IMR-90 (cell line): ENCODE measurements around the gene OXER1. TPM values are rescaled to one million over a fixed set of nuclear protein-coding genes. Genes with fewer than 3 reads are reported as not detected.

Experiments
- ATAC-seq: fragments of 200-7000 bp; cut with Tn5 transposase; 2 replicates; pipeline ENCODE4 v1.9.1; 2020; ENCODE audit warnings: low read depth, mild to moderate bottlenecking, moderate library complexity
- BruUV-seq: library from RNA; stranded (reverse); fragments of 400-500 nt; replicated peaks from 2 replicates; lab custom pipeline; 2021; lab: Mats Ljungman, UMichigan
- CTCF ChIA-PET: fragments of 300-600 bp; formaldehyde crosslinking; extraction: SDS; loops from one replicate; lab custom pipeline; 2021; ENCODE audit warnings: antibody characterized with exemption; lab: Yijun Ruan, JAX
- POLR2A ChIA-PET: fragments of 300-600 bp; sonication (Branson Sonifier 250); formaldehyde crosslinking; loops from one replicate; lab custom pipeline; 2022; ENCODE audit warnings: antibody characterized with exemption; ENCODE audit not compliant: unreplicated experiment; lab: Charles Lee
- DNase-seq: peaks from one replicate; pipeline ENCODE4 v3.0.0; 2013
- H2AFZ ChIP-seq: replicated peaks from 2 replicates; pipeline ENCODE3; 2013; ENCODE audit warnings: low read length, mild to moderate bottlenecking; ENCODE audit not compliant: poor library complexity
- H2AK5ac ChIP-seq: 2 replicates; pipeline ENCODE4 v1.6.1; 2013; ENCODE audit warnings: low read depth, low read length, inconsistent platforms
- H2AK9ac ChIP-seq: replicated peaks from 2 replicates; pipeline ENCODE3; 2013; ENCODE audit warnings: mild to moderate bottlenecking, low read depth, low read length, moderate library complexity; ENCODE audit not compliant: poor library complexity
- H2BK120ac ChIP-seq: 2 replicates; pipeline ENCODE4 v1.6.1; 2013; ENCODE audit warnings: low read depth, low read length, inconsistent platforms
- H2BK15ac ChIP-seq: 3 replicates; pipeline ENCODE4 v1.6.1; 2013; ENCODE audit warnings: low read depth, low read length, inconsistent platforms
- H2BK20ac ChIP-seq: 2 replicates; pipeline ENCODE4 v1.6.1; 2013; ENCODE audit warnings: low read depth, mild to moderate bottlenecking, inconsistent platforms, low read length, moderate library complexity
- H2BK5ac ChIP-seq: 2 replicates; pipeline ENCODE4 v1.6.1; 2013; ENCODE audit warnings: mild to moderate bottlenecking, low read depth, low read length, inconsistent platforms; ENCODE audit not compliant: poor library complexity, severe bottlenecking
- H3K14ac ChIP-seq: replicated peaks from 2 replicates; pipeline ENCODE4 v1.6.1; 2013; ENCODE audit warnings: low read depth, low read length, inconsistent platforms
- H3K18ac ChIP-seq: 2 replicates; pipeline ENCODE4 v1.6.1; 2013; ENCODE audit warnings: low read depth, low read length, control low read depth
- H3K23ac ChIP-seq: 2 replicates; pipeline ENCODE4 v1.6.1; 2013; ENCODE audit warnings: low read depth, low read length, inconsistent platforms
- H3K27ac ChIP-seq: 2 replicates; pipeline ENCODE4 v1.5.1; 2013; ENCODE audit warnings: mild to moderate bottlenecking, control low read depth, low read length; ENCODE audit not compliant: insufficient read depth
- H3K27me3 ChIP-seq: 2 replicates; pipeline ENCODE4 v1.6.1; 2013; ENCODE audit warnings: low read length; ENCODE audit not compliant: control insufficient read depth, insufficient read depth
- H3K36me3 ChIP-seq: 2 replicates; pipeline ENCODE4 v1.6.1; 2013; ENCODE audit warnings: low read length, mixed read lengths; ENCODE audit not compliant: control insufficient read depth, insufficient read depth
- H3K4ac ChIP-seq: 2 replicates; pipeline ENCODE4 v1.6.1; 2013; ENCODE audit warnings: low read depth, low read length, inconsistent platforms
- H3K4me1 ChIP-seq: 2 replicates; pipeline ENCODE4 v1.6.1; 2013; ENCODE audit warnings: low read length, mixed read lengths; ENCODE audit not compliant: control insufficient read depth, insufficient read depth
- H3K4me2 ChIP-seq: 2 replicates; pipeline ENCODE4 v1.6.1; 2013; ENCODE audit warnings: low read depth, mild to moderate bottlenecking, control low read depth, low read length, moderate library complexity
- H3K4me3 ChIP-seq: 2 replicates; pipeline ENCODE4 v1.5.1; 2013; ENCODE audit warnings: low read depth, mild to moderate bottlenecking, control low read depth, low read length, moderate library complexity; ENCODE audit not compliant: insufficient read depth
- H3K56ac ChIP-seq: 2 replicates; pipeline ENCODE4 v1.6.1; 2013; ENCODE audit warnings: low read length, inconsistent platforms; ENCODE audit not compliant: insufficient read depth; ENCODE audit errors: extremely low read depth
- H3K79me1 ChIP-seq, 2 experiments: 2 replicates each; pipeline ENCODE4 v1.6.1; 2013; ENCODE audit warnings: low read length in 2 of 2, inconsistent platforms in 1 of 2, low read depth in 1 of 2
- H3K9ac ChIP-seq: 2 replicates; pipeline ENCODE4 v1.6.1; 2013; ENCODE audit warnings: low read depth, low read length, control low read depth
- H3K9me1 ChIP-seq: 2 replicates; pipeline ENCODE4 v1.6.1; 2013; ENCODE audit warnings: low read length, inconsistent platforms; ENCODE audit not compliant: insufficient read depth
- H3K9me3 ChIP-seq: 2 replicates; pipeline ENCODE4 v1.6.1; 2013; ENCODE audit warnings: low read length; ENCODE audit not compliant: control insufficient read depth, insufficient read depth
- H4K20me1 ChIP-seq: 2 replicates; pipeline ENCODE4 v1.6.1; 2013; ENCODE audit warnings: low read length, inconsistent platforms; ENCODE audit not compliant: insufficient read depth
- H4K5ac ChIP-seq: 2 replicates; pipeline ENCODE4 v1.6.1; 2013; ENCODE audit warnings: mild to moderate bottlenecking, low read depth, low read length, control low read depth
- H4K8ac ChIP-seq, 2 experiments: 2 replicates each; pipeline ENCODE4 v1.6.1; 2013; ENCODE audit warnings: low read depth in 2 of 2, low read length in 2 of 2, control low read depth in 1 of 2, inconsistent platforms in 1 of 2
- H4K91ac ChIP-seq: 2 replicates; pipeline ENCODE4 v1.6.1; 2013; ENCODE audit warnings: low read depth, low read length, inconsistent platforms; ENCODE audit not compliant: insufficient read depth
- BHLHE40 ChIP-seq: fragments of 150-350 bp; IDR thresholded peaks from 2 replicates; pipeline ENCODE4 v1.6.1; 2016; ENCODE audit warnings: mild to moderate bottlenecking, low read depth, low read length
- CEBPB ChIP-seq: IDR thresholded peaks from 2 replicates; pipeline ENCODE4 v1.6.1; 2012; ENCODE audit warnings: low read depth, low read length, improper control_type of control experiment
- CHD1 ChIP-seq: IDR thresholded peaks from 2 replicates; pipeline ENCODE4 v1.6.1; 2012; ENCODE audit warnings: low read depth, low read length, improper control_type of control experiment
- FOS ChIP-seq: fragments of 150-350 bp; IDR thresholded peaks from 2 replicates; pipeline ENCODE4 v1.6.1; 2016; ENCODE audit warnings: low read depth, low read length
- MAFK ChIP-seq: IDR thresholded peaks from 2 replicates; pipeline ENCODE4 v1.6.1; 2012; ENCODE audit warnings: low read depth, low read length, improper control_type of control experiment
- MAZ ChIP-seq: IDR thresholded peaks from 2 replicates; pipeline ENCODE4 v1.6.1; 2012; ENCODE audit warnings: low read depth, mild to moderate bottlenecking, low read length, improper control_type of control experiment, moderate library complexity, borderline replicate concordance
- MXI1 ChIP-seq: IDR thresholded peaks from 2 replicates; pipeline ENCODE4 v1.6.1; 2012; ENCODE audit warnings: low read depth, mild to moderate bottlenecking, low read length, moderate library complexity, borderline replicate concordance
- NFE2L2 ChIP-seq: fragments of 150-350 bp; IDR thresholded peaks from 2 replicates; pipeline ENCODE4 v1.6.1; 2016; ENCODE audit warnings: low read depth, mild to moderate bottlenecking, low read length
- POLR2A ChIP-seq: IDR thresholded peaks from 2 replicates; pipeline ENCODE4 v1.6.1; 2012; ENCODE audit warnings: mild to moderate bottlenecking, low read depth, low read length
- RAD21 ChIP-seq: IDR thresholded peaks from 2 replicates; pipeline ENCODE4 v1.6.1; 2012; ENCODE audit warnings: low read length, improper control_type of control experiment
- RCOR1 ChIP-seq: IDR thresholded peaks from 2 replicates; pipeline ENCODE4 v1.6.1; 2012; ENCODE audit warnings: mild to moderate bottlenecking, low read length, improper control_type of control experiment; ENCODE audit not compliant: insufficient replicate concordance
- RFX5 ChIP-seq: IDR thresholded peaks from 2 replicates; pipeline ENCODE4 v1.8.0; 2012; ENCODE audit warnings: low read depth, mild to moderate bottlenecking, low read length, moderate library complexity
- SMC3 ChIP-seq: fragments of 150-350 bp; IDR thresholded peaks from 2 replicates; pipeline ENCODE4 v1.6.1; 2016; ENCODE audit warnings: low read depth, mild to moderate bottlenecking, antibody characterized with exemption, low read length, moderate library complexity
- WGBS, 2 experiments: methylation state at CpG; one replicate each; pipeline versions ENCODE4 v1.1.5 to v1.1.7; 2013; ENCODE audit warnings: missing lambda C conversion rate in 2 of 2; ENCODE audit not compliant: insufficient read length in 1 of 2; ENCODE audit errors: extremely low coverage in 2 of 2; 5-methylcytosine and 5-hydroxymethylcytosine counted together
- dilution Hi-C: fragments of 300-500 bp; cut with HindIII; formaldehyde crosslinking; loops from one replicate; pipeline ENCODE4 v1.14.3; 2018; ENCODE audit warnings: low sequenced_read_pairs; ENCODE audit not compliant: unreplicated experiment
- in situ Hi-C: fragments of 300-500 bp; cut with MboI; formaldehyde crosslinking; loops from 3 replicates; pipeline ENCODE4 v1.14.3; 2019; ENCODE audit warnings: low sequenced_read_pairs, inconsistent platforms, mixed read lengths
- intact Hi-C: fragments of 100-400 bp; cut with micrococcal nuclease; formaldehyde crosslinking; loops from 2 replicates; pipeline ENCODE4 v1.10.0; 2022
- polyA plus RNA-seq, 3 experiments: library from polyadenylated mRNA; depleted of rRNA; stranded (reverse); fragments of >200 nt; gene quantifications; 2 replicates each; pipeline ENCODE4 v1.2.3, GENCODE V29; 2012; ENCODE audit warnings: low replicate concordance in 1 of 3
- total RNA-seq: library from RNA; depleted of rRNA; stranded (reverse); fragments of >200 nt; gene quantifications from 2 replicates; pipeline ENCODE4 v1.2.3, GENCODE V29; 2012
- TF ChIP-seq, protein P1 (sequence below): fragments of 150-350 bp; IDR thresholded peaks from 2 replicates; pipeline ENCODE4 v1.6.1; 2017; ENCODE audit warnings: mild to moderate bottlenecking, antibody characterized with exemption, low read length, low read depth
- TF ChIP-seq, protein P2 (sequence below): fragments of 150-350 bp; IDR thresholded peaks from 2 replicates; pipeline ENCODE4 v1.6.1; 2016; ENCODE audit warnings: low read depth, mild to moderate bottlenecking, low read length, moderate library complexity, borderline replicate concordance
- TF ChIP-seq, protein P3 (sequence below): conservative IDR thresholded peaks from 2 replicates; pipeline ENCODE4 v1.5.1; 2012; ENCODE audit warnings: mild to moderate bottlenecking, low read depth, low read length, improper control_type of control experiment

Gene OXER1
- total and polyA plus RNA-seq, 2 of the 4 experiments (the other 2 are of a cell fraction), result not detected

DNA sequence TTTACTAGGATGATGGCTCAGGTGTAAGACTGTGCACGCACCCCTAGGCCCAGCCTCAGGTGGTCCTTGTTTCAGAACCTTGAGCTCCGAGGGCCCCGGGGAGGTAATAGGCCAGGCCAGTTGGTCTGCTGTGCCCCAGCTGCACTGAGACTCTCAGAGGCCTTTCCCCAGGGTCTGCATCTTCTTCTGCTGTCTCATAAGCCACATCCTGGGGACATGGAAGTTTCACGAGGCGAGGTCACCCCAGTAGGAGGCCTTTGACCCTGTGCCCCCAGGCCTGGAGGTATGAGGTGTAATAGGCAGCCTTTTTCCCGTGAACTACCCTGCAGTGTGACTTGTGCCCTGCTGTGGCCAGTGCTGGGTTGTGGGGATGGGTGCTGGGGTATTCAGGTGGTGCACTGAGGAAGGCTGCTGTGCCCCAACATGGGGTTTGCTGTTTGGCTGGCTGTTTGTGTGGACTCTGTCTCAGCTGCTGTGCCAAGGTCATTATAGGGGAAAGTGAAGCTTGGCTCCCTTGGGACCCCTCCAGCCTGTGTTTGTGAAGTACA is 6.9 kb downstream of the OXER1 start:
- H2BK20ac ChIP-seq, result no peak overlapping the region
- no peaks in the 10 kb centered on the region; the same call in 1 of the 2 replicates for H3K27me3 ChIP-seq
- no peak overlapping the region for H3K23ac ChIP-seq
- H2BK5ac ChIP-seq, result no peak overlapping the region
- H3K4me3 ChIP-seq, result no peak overlapping the region
- H2AFZ ChIP-seq, result no peak overlapping the region
- no peak for DNase-seq
- TF ChIP-seq CEBPB (no peak), POLR2A (no peak), MAFK (no peak), MXI1 (no peak), FOS (no peak), SMC3 (no peak), RAD21 (no peak), CHD1 (no peak), NFE2L2 (no peak), RCOR1 (no peak), MAZ (no peak), BHLHE40 (no peak), RFX5 (no peak)
- TF ChIP-seq, protein P1, sequence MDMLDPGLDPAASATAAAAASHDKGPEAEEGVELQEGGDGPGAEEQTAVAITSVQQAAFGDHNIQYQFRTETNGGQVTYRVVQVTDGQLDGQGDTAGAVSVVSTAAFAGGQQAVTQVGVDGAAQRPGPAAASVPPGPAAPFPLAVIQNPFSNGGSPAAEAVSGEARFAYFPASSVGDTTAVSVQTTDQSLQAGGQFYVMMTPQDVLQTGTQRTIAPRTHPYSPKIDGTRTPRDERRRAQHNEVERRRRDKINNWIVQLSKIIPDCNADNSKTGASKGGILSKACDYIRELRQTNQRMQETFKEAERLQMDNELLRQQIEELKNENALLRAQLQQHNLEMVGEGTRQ, result no peak
- TF ChIP-seq, protein P2, sequence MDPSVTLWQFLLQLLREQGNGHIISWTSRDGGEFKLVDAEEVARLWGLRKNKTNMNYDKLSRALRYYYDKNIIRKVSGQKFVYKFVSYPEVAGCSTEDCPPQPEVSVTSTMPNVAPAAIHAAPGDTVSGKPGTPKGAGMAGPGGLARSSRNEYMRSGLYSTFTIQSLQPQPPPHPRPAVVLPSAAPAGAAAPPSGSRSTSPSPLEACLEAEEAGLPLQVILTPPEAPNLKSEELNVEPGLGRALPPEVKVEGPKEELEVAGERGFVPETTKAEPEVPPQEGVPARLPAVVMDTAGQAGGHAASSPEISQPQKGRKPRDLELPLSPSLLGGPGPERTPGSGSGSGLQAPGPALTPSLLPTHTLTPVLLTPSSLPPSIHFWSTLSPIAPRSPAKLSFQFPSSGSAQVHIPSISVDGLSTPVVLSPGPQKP, result no peak
- TF ChIP-seq, protein P3, sequence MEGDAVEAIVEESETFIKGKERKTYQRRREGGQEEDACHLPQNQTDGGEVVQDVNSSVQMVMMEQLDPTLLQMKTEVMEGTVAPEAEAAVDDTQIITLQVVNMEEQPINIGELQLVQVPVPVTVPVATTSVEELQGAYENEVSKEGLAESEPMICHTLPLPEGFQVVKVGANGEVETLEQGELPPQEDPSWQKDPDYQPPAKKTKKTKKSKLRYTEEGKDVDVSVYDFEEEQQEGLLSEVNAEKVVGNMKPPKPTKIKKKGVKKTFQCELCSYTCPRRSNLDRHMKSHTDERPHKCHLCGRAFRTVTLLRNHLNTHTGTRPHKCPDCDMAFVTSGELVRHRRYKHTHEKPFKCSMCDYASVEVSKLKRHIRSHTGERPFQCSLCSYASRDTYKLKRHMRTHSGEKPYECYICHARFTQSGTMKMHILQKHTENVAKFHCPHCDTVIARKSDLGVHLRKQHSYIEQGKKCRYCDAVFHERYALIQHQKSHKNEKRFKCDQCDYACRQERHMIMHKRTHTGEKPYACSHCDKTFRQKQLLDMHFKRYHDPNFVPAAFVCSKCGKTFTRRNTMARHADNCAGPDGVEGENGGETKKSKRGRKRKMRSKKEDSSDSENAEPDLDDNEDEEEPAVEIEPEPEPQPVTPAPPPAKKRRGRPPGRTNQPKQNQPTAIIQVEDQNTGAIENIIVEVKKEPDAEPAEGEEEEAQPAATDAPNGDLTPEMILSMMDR, result no peak
- in situ Hi-C loops, result no loop called here
- no peak overlapping the region for H2BK120ac ChIP-seq
- H3K18ac ChIP-seq, result no peak overlapping the region
- H3K9me1 ChIP-seq, result peaks cover 6% of the 10 kb centered on the region; the same call in 1 of the 2 replicates
- H4K8ac ChIP-seq, result no peak overlapping the region
- H3K14ac ChIP-seq, result no peak overlapping the region
- H3K4me2 ChIP-seq, result no peak overlapping the region
- no peak overlapping the region for H4K91ac ChIP-seq
- CTCF ChIA-PET, result interaction anchor here (1.2 kb wide), 1 partner anchor 15 kb away, joined by 3 read pairs; no protein-coding TSS in a partner anchor
- H4K5ac ChIP-seq, result no peak overlapping the region
- no peak overlapping the region for H3K9ac ChIP-seq
- POLR2A ChIA-PET, result no interaction called here
- H3K56ac ChIP-seq, result no peak overlapping the region
- ATAC-seq, result no peak
- dilution Hi-C loops, result no loop called here
- intact Hi-C loops, result no loop called here
- H2AK5ac ChIP-seq, result no peak overlapping the region
- H3K4me1 ChIP-seq, result no peaks in the 10 kb centered on the region
- H4K20me1 ChIP-seq, result no peaks in the 10 kb centered on the region
- peaks cover 3% of the 10 kb centered on the region; the same call in 1 of the 2 replicates for H3K36me3 ChIP-seq
- H3K4ac ChIP-seq, result no peak overlapping the region
- no CpG with 5 or more reads among the region's 6 CpGs for WGBS, 2 experiments
- no peak overlapping the region for H2AK9ac ChIP-seq
- H2BK15ac ChIP-seq, result no peak overlapping the region
- no TSS peak for BruUV-seq
- H3K9me3 ChIP-seq, result no peaks in the 10 kb centered on the region
- no peaks in the 10 kb centered on the region for H3K79me1 ChIP-seq
- no peak overlapping the region for H3K27ac ChIP-seq
